HG03432 (cell line): ENCODE data around the gene RIPPLY3.
"Not testable (repeated sequence)": the region's sequence is repeated elsewhere in the genome, so short reads cannot be mapped to it uniquely, and the experiment has no call there.

Experiments
- ATAC-seq: cut with Tn5 transposase; IDR thresholded peaks from one replicate; pipeline ENCODE4 v1.9.1; 2021; ENCODE audit warnings: mild to moderate bottlenecking, moderate library complexity; ENCODE audit not compliant: unreplicated experiment

The RIPPLY3 gene

GRCh38 chr21:36980280-36981048 is 26.0 kb upstream of the RIPPLY3 start:
- ATAC-seq = no peak

- no peak for ATAC-seq
Observed at GRCh38 chr21:36981049-36981391, 25.5 kb upstream of the RIPPLY3 start.

GRCh38 chr21:36981977-36982700 is 24.4 kb upstream of the RIPPLY3 start:
- no peak for ATAC-seq

GRCh38 chr21:36985751-36986594 is 20.5 kb upstream of the RIPPLY3 start:
- no peak for ATAC-seq

GRCh38 chr21:36987845-36988244 is 18.7 kb upstream of the RIPPLY3 start:
- ATAC-seq = no peak

GRCh38 chr21:36988536-36988935 is 18.0 kb upstream of the RIPPLY3 start:
- no peak for ATAC-seq

- ATAC-seq = not testable (repeated sequence)
Observed at GRCh38 chr21:36989199-36989698, 17.3 kb upstream of the RIPPLY3 start.

GRCh38 chr21:36989699-36990507 is 16.6 kb upstream of the RIPPLY3 start:
- ATAC-seq = peak; percentile 94

- no peak for ATAC-seq
Observed at GRCh38 chr21:36990508-36991205, 15.8 kb upstream of the RIPPLY3 start.

- no peak for ATAC-seq
Observed at GRCh38 chr21:36992671-36993070, 13.8 kb upstream of the RIPPLY3 start.

- no peak for ATAC-seq
Observed at GRCh38 chr21:36994501-36995158, 11.9 kb upstream of the RIPPLY3 start.

- not testable (repeated sequence) for ATAC-seq
Observed at GRCh38 chr21:36995285-36995684, 11.2 kb upstream of the RIPPLY3 start.

GRCh38 chr21:36999131-36999898 is 7.2 kb upstream of the RIPPLY3 start:
- ATAC-seq = no peak

- ATAC-seq = no peak
Observed at GRCh38 chr21:37000381-37000780, 6.1 kb upstream of the RIPPLY3 start.

GRCh38 chr21:37001441-37001840 is 5.1 kb upstream of the RIPPLY3 start:
- ATAC-seq = no peak

- ATAC-seq = not testable (repeated sequence)
Observed at GRCh38 chr21:37002851-37003250, 3.7 kb upstream of the RIPPLY3 start.

GRCh38 chr21:37003917-37004316 is 2.6 kb upstream of the RIPPLY3 start:
- ATAC-seq = not testable (repeated sequence)
